Right atrium auricular region (tissue), 2 donors: Measurements from ENCODE around the gene ARHGEF16. TPM values are rescaled to one million over a fixed set of nuclear protein-coding genes. Genes with fewer than 3 reads are reported as not detected.

ENCODE experiments used
- DNase-seq: peaks from one replicate; pipeline ENCODE4 v3.0.0-alpha.2; 2019; ENCODE audit warnings: low spot score
- H3K27ac ChIP-seq, 2 donors: fragments of 200-600 bp; sonication (generic); 1 replicate in 1 of 2; 2 replicates in 1 of 2; pipeline ENCODE4 v1.5.1; 2016 to 2019
- H3K27me3 ChIP-seq, 2 donors: fragments of 200-600 bp; sonication (generic); one replicate each; pipeline versions ENCODE4 v1.5.1 to v1.6.0; 2017 to 2019
- H3K36me3 ChIP-seq: fragments of 200-600 bp; sonication (generic); one replicate; pipeline ENCODE4 v1.5.1; 2016
- H3K4me1 ChIP-seq, 2 donors: fragments of 200-600 bp; sonication (generic); one replicate each; pipeline versions ENCODE4 v1.5.1 to v1.6.0; 2017 to 2019
- H3K4me3 ChIP-seq, 2 donors: fragments of 200-600 bp; sonication (generic); 1 replicate in 1 of 2; 2 replicates in 1 of 2; pipeline ENCODE4 v1.5.1; 2017 to 2019; ENCODE audit warnings: mild to moderate bottlenecking in 1 of 2, moderate library complexity in 1 of 2
- H3K9me3 ChIP-seq, 2 donors: fragments of 200-600 bp; sonication (generic); one replicate each; pipeline ENCODE4 v1.5.1; 2019
- CTCF ChIP-seq, 2 donors: fragments of 200-600 bp; sonication (generic); IDR thresholded peaks; one replicate each; pipeline ENCODE4 v1.5.1; 2019; ENCODE audit warnings: antibody characterized with exemption in 2 of 2
- total RNA-seq, 2 donors: library from RNA; depleted of rRNA; stranded (reverse); fragments of >200 nt; gene quantifications; one replicate each; pipeline ENCODE4 v1.1.0, GENCODE V29; 2016

ARHGEF16 gene
- total RNA-seq, 2 donors from 2014 or later, result 0.22 to 1.5 TPM

DNA sequence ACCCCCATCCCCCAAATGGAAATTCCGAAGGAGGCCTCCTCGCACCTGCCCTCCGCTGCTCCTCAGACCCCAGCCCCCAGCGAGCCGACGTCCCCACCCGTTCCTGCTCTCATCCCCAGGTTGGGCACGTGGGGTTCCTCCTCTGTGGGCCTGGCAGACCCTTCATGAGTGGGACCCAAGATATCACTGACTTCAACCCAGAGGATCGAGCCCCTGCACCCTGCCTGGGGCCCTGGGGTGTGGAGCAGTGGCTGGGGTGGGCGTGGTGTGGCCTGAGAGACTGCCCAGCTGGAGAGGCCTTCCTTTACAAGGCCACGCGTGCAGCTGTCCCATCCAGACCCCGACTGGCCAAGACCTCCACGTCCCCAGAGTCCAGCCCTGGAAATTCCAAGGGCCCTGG lies 17.6 kb upstream of the ARHGEF16 start:
- no peak for TF ChIP-seq CTCF (IDR thresholded peaks at IDR 0.05)
- H3K27me3 ChIP-seq, result no peaks in the 10 kb centered on the region
- no peaks in the 10 kb centered on the region for H3K36me3 ChIP-seq
- no peak overlapping the region for H3K4me3 ChIP-seq
- DNase-seq, result no peak
- no peak overlapping the region for H3K27ac ChIP-seq
- H3K4me1 ChIP-seq, result no peaks in the 10 kb centered on the region
- no peaks in the 10 kb centered on the region for H3K9me3 ChIP-seq

DNA sequence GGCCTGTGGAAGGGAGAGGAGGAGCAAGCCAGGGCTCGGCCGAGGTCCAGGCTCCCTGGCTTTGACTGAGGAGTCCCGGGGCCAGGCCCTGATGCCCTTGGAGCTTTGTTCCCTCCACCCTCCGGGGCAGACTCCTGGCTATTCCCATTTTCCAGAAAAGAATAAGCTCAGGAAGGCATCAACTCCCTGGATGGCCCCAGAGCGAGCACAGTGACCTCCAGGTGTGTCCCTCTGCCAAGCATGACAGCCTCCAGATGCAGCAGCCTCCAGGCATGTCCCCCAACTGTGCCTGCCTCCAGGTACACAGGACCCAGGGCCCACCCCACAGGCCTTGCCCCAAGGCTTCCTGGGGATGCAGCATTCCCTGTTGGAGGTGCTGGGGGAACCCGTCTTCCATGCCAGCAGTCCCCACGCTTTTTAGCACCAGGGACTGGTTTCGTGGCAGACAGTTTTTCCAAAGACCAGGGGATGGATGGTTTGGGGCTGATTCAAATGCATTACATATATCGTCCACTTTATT lies 15.7 kb upstream of the ARHGEF16 start:
- Histone ChIP-seq H3K36me3 (no peaks in the 10 kb centered on the region), H3K4me3 (no peak overlapping the region), H3K27me3 (no peaks in the 10 kb centered on the region), H3K9me3 (no peaks in the 10 kb centered on the region), H3K27ac (no peak overlapping the region), H3K4me1 (no peaks in the 10 kb centered on the region)
- TF ChIP-seq CTCF (IDR thresholded peaks at IDR 0.05), result no peak
- DNase-seq, result no peak

- no peak for TF ChIP-seq CTCF (IDR thresholded peaks at IDR 0.05)
- Histone ChIP-seq H3K4me1 (no peaks in the 10 kb centered on the region), H3K27me3 (no peaks in the 10 kb centered on the region), H3K36me3 (no peaks in the 10 kb centered on the region), H3K4me3 (no peak overlapping the region), H3K9me3 (no peaks in the 10 kb centered on the region), H3K27ac (no peak overlapping the region)
- DNase-seq, result no peak
Measured at GRCh38 chr1:3439346-3440299, 14.8 kb upstream of the ARHGEF16 start.

GRCh38 chr1:3440300-3440681 lies 14.2 kb upstream of the ARHGEF16 start:
- no peaks in the 10 kb centered on the region for H3K27me3 ChIP-seq
- DNase-seq, result no peak
- no peak for TF ChIP-seq CTCF (IDR thresholded peaks at IDR 0.05)
- no peaks in the 10 kb centered on the region for H3K9me3 ChIP-seq
- H3K27ac ChIP-seq, result no peak overlapping the region
- H3K4me3 ChIP-seq, result no peak overlapping the region
- no peaks in the 10 kb centered on the region for H3K36me3 ChIP-seq
- no peaks in the 10 kb centered on the region for H3K4me1 ChIP-seq

- Histone ChIP-seq H3K9me3 (no peaks in the 10 kb centered on the region), H3K27ac (no peak overlapping the region), H3K27me3 (no peaks in the 10 kb centered on the region), H3K4me3 (no peak overlapping the region), H3K4me1 (no peaks in the 10 kb centered on the region), H3K36me3 (no peaks in the 10 kb centered on the region)
- TF ChIP-seq CTCF (IDR thresholded peaks at IDR 0.05), result no peak
- DNase-seq, result no peak
Measured at GRCh38 chr1:3440711-3441409, 13.6 kb upstream of the ARHGEF16 start.
